Neural cell (in vitro differentiated cells): ENCODE results near the gene ZNF407. TPM values are rescaled to one million over a fixed set of nuclear protein-coding genes. Genes with fewer than 3 reads are reported as not detected.
"Not testable (repeated sequence)": the region's sequence is repeated elsewhere in the genome, so short reads cannot be mapped to it uniquely, and the experiment has no call there.

Experiments used
- H2AFZ ChIP-seq: fragments of 200-600, 300-800 bp; sonication (generic), shearing (Covaris generic); 2 replicates; pipeline ENCODE4 v1.6.0; 2014; ENCODE audit warnings: low read depth, mild to moderate bottlenecking, antibody characterized with exemption, low read length, moderate library complexity
- H3F3A ChIP-seq: fragments of 200-600 bp; shearing (Covaris generic); 2 replicates; pipeline ENCODE4 v1.6.1; 2016; ENCODE audit warnings: mild to moderate bottlenecking, moderate library complexity, mixed read lengths, antibody characterized with exemption, low read length; ENCODE audit not compliant: insufficient read depth, poor library complexity, severe bottlenecking
- H3K27ac ChIP-seq: fragments of 200-600, 300-800 bp; sonication (generic), shearing (Covaris generic); 2 replicates; pipeline ENCODE4 v1.5.1; 2014; ENCODE audit warnings: mild to moderate bottlenecking, low read length, moderate library complexity
- H3K27me3 ChIP-seq: fragments of 300-800, 200-600 bp; sonication (generic), shearing (Covaris generic); 2 replicates; pipeline ENCODE4 v1.6.0; 2014; ENCODE audit warnings: mild to moderate bottlenecking, low read depth, low read length, moderate library complexity; ENCODE audit not compliant: insufficient read depth
- H3K36me3 ChIP-seq: fragments of 300-800, 200-600 bp; sonication (generic), shearing (Covaris generic); 2 replicates; pipeline ENCODE4 v1.5.1; 2014; ENCODE audit warnings: mild to moderate bottlenecking, antibody characterized with exemption, low read length, moderate library complexity; ENCODE audit not compliant: insufficient read depth
- H3K4me2 ChIP-seq: fragments of 300-800, 200-600 bp; sonication (generic), shearing (Covaris generic); 2 replicates; pipeline ENCODE4 v1.6.0; 2014; ENCODE audit warnings: mild to moderate bottlenecking, low read length
- H3K4me3 ChIP-seq: fragments of 300-800, 200-600 bp; sonication (generic), shearing (Covaris generic); 2 replicates; pipeline ENCODE4 v1.5.1; 2014; ENCODE audit warnings: mild to moderate bottlenecking, low read length, moderate library complexity
- H3K79me2 ChIP-seq: fragments of 200-600 bp; shearing (Covaris generic); replicated peaks from 2 replicates; pipeline ENCODE4 v1.6.0; 2014; ENCODE audit warnings: mild to moderate bottlenecking, low read length, moderate library complexity; ENCODE audit not compliant: insufficient read depth
- H3K9ac ChIP-seq: fragments of 300-800, 200-600 bp; sonication (generic), shearing (Covaris generic); 2 replicates; pipeline ENCODE4 v1.6.1; 2016; ENCODE audit warnings: mild to moderate bottlenecking, low read length, mixed read lengths
- H3K9me2 ChIP-seq: fragments of 200-600 bp; shearing (Covaris generic); 2 replicates; pipeline ENCODE4 v1.6.1; 2016; ENCODE audit warnings: mild to moderate bottlenecking, low read length, mixed read lengths; ENCODE audit not compliant: insufficient read depth
- H3K9me3 ChIP-seq: fragments of 200-600, 300-800 bp; sonication (generic), shearing (Covaris generic); 2 replicates; pipeline ENCODE4 v1.6.1; 2016; ENCODE audit warnings: mild to moderate bottlenecking, mixed run types, low read length, moderate library complexity, mixed read lengths
- H4K20me1 ChIP-seq: fragments of 200-600 bp; shearing (Covaris generic); 2 replicates; pipeline ENCODE4 v1.6.1; 2016; ENCODE audit warnings: mild to moderate bottlenecking, mixed run types; ENCODE audit not compliant: insufficient read depth
- CTCF ChIP-seq: fragments of 450-650 bp; IDR thresholded peaks from 2 replicates; pipeline ENCODE4 v1.5.1; 2014; ENCODE audit warnings: antibody characterized with exemption, mild to moderate bottlenecking, moderate library complexity; ENCODE audit not compliant: poor library complexity, severe bottlenecking
- EP300 ChIP-seq: fragments of 450-650 bp; conservative IDR thresholded peaks from 2 replicates; pipeline ENCODE4 v1.6.1; 2014; ENCODE audit warnings: antibody characterized with exemption, mild to moderate bottlenecking, moderate library complexity; ENCODE audit not compliant: poor library complexity, severe bottlenecking
- EZH2 ChIP-seq: fragments of 200-600, 300-800 bp; shearing (Covaris generic), sonication (generic); IDR thresholded peaks from 2 replicates; pipeline ENCODE4 v1.6.1; 2014; ENCODE audit warnings: antibody characterized with exemption, low read length, borderline replicate concordance, mild to moderate bottlenecking; ENCODE audit not compliant: insufficient read depth, poor library complexity, severe bottlenecking
- MXI1 ChIP-seq: fragments of 450-650 bp; conservative IDR thresholded peaks from 2 replicates; pipeline ENCODE4 v1.6.1; 2014; ENCODE audit warnings: antibody characterized with exemption, mild to moderate bottlenecking; ENCODE audit not compliant: poor library complexity, severe bottlenecking
- POLR2AphosphoS5 ChIP-seq: IDR thresholded peaks from 2 replicates; pipeline ENCODE4 v1.6.1; 2012
- RAD21 ChIP-seq: fragments of 450-650 bp; conservative IDR thresholded peaks from 2 replicates; pipeline ENCODE4 v1.6.1; 2014; ENCODE audit warnings: antibody characterized with exemption, mild to moderate bottlenecking, moderate library complexity
- SMC3 ChIP-seq: fragments of 450-650 bp; conservative IDR thresholded peaks from 2 replicates; pipeline ENCODE4 v1.6.1; 2014; ENCODE audit warnings: antibody characterized with exemption, mild to moderate bottlenecking, moderate library complexity; ENCODE audit not compliant: poor library complexity
- TAF1 ChIP-seq: IDR thresholded peaks from 2 replicates; pipeline ENCODE4 v1.6.1; 2012; ENCODE audit warnings: low read depth
- polyA plus RNA-seq: library from polyadenylated mRNA; depleted of rRNA; stranded (reverse); fragments of >200 nt; gene quantifications from 2 replicates; pipeline ENCODE4 v1.2.3, GENCODE V29; 2014
- TF ChIP-seq, protein P1 (sequence below): IDR thresholded peaks from 2 replicates; pipeline ENCODE4 v1.6.1; 2012; ENCODE audit warnings: borderline replicate concordance

The ZNF407 gene
- polyA plus RNA-seq, 1 donor from 2014 or later: 2.9 TPM

DNA sequence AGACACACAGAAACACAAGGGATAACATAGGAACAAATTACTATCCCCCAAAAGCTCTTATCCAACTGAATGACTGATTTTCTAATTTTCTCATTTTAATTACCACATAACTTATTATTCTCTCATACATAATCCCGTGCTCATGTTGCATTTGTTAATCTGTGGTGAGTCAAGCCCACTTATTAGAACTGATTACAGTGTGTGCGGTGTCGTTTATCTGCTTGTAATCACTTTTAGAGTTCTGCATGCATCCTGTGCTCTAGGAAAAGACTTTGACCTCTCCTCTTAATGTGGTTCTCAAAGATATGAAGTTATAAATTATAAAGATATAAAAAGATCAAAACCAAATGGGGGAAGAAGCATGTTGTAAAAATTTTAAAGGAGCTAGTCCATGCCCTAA, 33.7 kb upstream of the ZNF407 start:
- Histone ChIP-seq H3K9me2 (no peaks in the 10 kb centered on the region), H3K9ac (no peak overlapping the region), H3K9me3 (no peaks in the 10 kb centered on the region), H3K4me2 (no peak overlapping the region), H3K4me3 (no peak overlapping the region), H3K79me2 (no peaks in the 10 kb centered on the region), H4K20me1 (no peaks in the 10 kb centered on the region), H3K27ac (no peak overlapping the region), H3F3A (no peaks in the 10 kb centered on the region), H3K36me3 (no peaks in the 10 kb centered on the region), H2AFZ (no peak overlapping the region), H3K27me3 (no peaks in the 10 kb centered on the region)
- TF ChIP-seq EZH2 (no peak), MXI1 (no peak), TAF1 (no peak), POLR2AphosphoS5 (no peak), EP300 (no peak)
- TF ChIP-seq, protein P1, sequence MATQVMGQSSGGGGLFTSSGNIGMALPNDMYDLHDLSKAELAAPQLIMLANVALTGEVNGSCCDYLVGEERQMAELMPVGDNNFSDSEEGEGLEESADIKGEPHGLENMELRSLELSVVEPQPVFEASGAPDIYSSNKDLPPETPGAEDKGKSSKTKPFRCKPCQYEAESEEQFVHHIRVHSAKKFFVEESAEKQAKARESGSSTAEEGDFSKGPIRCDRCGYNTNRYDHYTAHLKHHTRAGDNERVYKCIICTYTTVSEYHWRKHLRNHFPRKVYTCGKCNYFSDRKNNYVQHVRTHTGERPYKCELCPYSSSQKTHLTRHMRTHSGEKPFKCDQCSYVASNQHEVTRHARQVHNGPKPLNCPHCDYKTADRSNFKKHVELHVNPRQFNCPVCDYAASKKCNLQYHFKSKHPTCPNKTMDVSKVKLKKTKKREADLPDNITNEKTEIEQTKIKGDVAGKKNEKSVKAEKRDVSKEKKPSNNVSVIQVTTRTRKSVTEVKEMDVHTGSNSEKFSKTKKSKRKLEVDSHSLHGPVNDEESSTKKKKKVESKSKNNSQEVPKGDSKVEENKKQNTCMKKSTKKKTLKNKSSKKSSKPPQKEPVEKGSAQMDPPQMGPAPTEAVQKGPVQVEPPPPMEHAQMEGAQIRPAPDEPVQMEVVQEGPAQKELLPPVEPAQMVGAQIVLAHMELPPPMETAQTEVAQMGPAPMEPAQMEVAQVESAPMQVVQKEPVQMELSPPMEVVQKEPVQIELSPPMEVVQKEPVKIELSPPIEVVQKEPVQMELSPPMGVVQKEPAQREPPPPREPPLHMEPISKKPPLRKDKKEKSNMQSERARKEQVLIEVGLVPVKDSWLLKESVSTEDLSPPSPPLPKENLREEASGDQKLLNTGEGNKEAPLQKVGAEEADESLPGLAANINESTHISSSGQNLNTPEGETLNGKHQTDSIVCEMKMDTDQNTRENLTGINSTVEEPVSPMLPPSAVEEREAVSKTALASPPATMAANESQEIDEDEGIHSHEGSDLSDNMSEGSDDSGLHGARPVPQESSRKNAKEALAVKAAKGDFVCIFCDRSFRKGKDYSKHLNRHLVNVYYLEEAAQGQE: no peak

GRCh38 chr18:74565164-74565563, 32.5 kb upstream of the ZNF407 start:
- not testable (repeated sequence) for H3K79me2 ChIP-seq, H3K27me3 ChIP-seq, H3K4me3 ChIP-seq, H3F3A ChIP-seq, H3K27ac ChIP-seq, H3K9me3 ChIP-seq, H3K36me3 ChIP-seq, H3K4me2 ChIP-seq, H2AFZ ChIP-seq, H4K20me1 ChIP-seq, H3K9me2 ChIP-seq, H3K9ac ChIP-seq

GRCh38 chr18:74565993-74566392, 31.7 kb upstream of the ZNF407 start:
- H3K9me3 ChIP-seq, H3K9ac ChIP-seq, H2AFZ ChIP-seq, H3K36me3 ChIP-seq, H3K4me3 ChIP-seq, H3K27ac ChIP-seq, H3K27me3 ChIP-seq, H3F3A ChIP-seq, H3K4me2 ChIP-seq, H3K9me2 ChIP-seq, H3K79me2 ChIP-seq, H4K20me1 ChIP-seq: not testable (repeated sequence)

DNA sequence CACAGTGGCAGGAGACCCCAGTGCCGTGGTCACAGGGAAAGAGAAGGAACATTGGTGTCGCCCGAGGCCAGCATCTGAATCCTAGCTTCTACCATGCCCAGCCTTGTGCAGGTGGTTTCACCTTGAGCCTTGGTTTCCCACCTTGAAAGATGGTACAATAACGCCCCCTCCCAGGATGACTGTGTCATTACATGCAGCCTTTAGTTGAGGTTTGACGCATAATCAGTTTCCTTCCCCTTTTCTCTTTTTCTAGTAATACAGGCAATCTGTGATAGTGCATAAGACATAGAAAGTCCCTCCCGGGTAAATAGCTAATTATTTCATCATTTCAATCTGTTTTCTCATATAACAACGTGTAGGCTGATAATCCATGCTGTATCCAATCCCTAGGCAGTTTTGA, 29.8 kb upstream of the ZNF407 start:
- Histone ChIP-seq H3K27ac (no peak overlapping the region), H3K36me3 (no peaks in the 10 kb centered on the region), H3K27me3 (no peaks in the 10 kb centered on the region), H4K20me1 (no peaks in the 10 kb centered on the region), H2AFZ (no peak overlapping the region), H3K9ac (no peak overlapping the region), H3K9me2 (no peaks in the 10 kb centered on the region), H3K4me2 (no peak overlapping the region), H3K9me3 (no peaks in the 10 kb centered on the region), H3F3A (no peaks in the 10 kb centered on the region), H3K4me3 (no peak overlapping the region), H3K79me2 (no peaks in the 10 kb centered on the region)
- TF ChIP-seq CTCF: no peak
- TF ChIP-seq TAF1: no peak
- no peak for TF ChIP-seq RAD21
- no peak for TF ChIP-seq POLR2AphosphoS5
- TF ChIP-seq SMC3: no peak
